WTC11 (cell line): ENCODE data around the gene TRIM9.

Experiments used
- ATF1 ChIP-seq: sonication (generic); formaldehyde crosslinking; IDR thresholded peaks from 2 replicates; pipeline ENCODE4 v1.8.1; 2023; ENCODE audit warnings: mild to moderate bottlenecking, moderate library complexity, missing genetic modification reagents
- NFYB ChIP-seq: sonication (generic); formaldehyde crosslinking; conservative IDR thresholded peaks from 2 replicates; pipeline ENCODE4 v1.8.0; 2022; ENCODE audit warnings: low read depth, missing genetic modification reagents
- NR2C2 ChIP-seq: sonication (generic); formaldehyde crosslinking; IDR thresholded peaks from 2 replicates; pipeline ENCODE4 v1.8.0; 2022; ENCODE audit warnings: mild to moderate bottlenecking, missing genetic modification reagents
- TEAD4 ChIP-seq: sonication (generic); formaldehyde crosslinking; IDR thresholded peaks from 2 replicates; pipeline ENCODE4 v1.8.0; 2022; ENCODE audit warnings: mild to moderate bottlenecking, missing genetic modification reagents
- ZNF121 ChIP-seq: sonication (generic); formaldehyde crosslinking; IDR thresholded peaks from 2 replicates; pipeline ENCODE4 v1.8.0; 2023; ENCODE audit warnings: missing genetic modification reagents
- TF ChIP-seq, protein P1 (sequence below): fragments of 200-600 bp; IDR thresholded peaks from 2 replicates; pipeline ENCODE4 v1.8.0; 2022; ENCODE audit warnings: antibody characterized with exemption

- TF ChIP-seq ZNF121 (CRISPR knock-in tag), result no peak
- TF ChIP-seq NR2C2 (CRISPR knock-in tag), result no peak
- TF ChIP-seq, protein P1, sequence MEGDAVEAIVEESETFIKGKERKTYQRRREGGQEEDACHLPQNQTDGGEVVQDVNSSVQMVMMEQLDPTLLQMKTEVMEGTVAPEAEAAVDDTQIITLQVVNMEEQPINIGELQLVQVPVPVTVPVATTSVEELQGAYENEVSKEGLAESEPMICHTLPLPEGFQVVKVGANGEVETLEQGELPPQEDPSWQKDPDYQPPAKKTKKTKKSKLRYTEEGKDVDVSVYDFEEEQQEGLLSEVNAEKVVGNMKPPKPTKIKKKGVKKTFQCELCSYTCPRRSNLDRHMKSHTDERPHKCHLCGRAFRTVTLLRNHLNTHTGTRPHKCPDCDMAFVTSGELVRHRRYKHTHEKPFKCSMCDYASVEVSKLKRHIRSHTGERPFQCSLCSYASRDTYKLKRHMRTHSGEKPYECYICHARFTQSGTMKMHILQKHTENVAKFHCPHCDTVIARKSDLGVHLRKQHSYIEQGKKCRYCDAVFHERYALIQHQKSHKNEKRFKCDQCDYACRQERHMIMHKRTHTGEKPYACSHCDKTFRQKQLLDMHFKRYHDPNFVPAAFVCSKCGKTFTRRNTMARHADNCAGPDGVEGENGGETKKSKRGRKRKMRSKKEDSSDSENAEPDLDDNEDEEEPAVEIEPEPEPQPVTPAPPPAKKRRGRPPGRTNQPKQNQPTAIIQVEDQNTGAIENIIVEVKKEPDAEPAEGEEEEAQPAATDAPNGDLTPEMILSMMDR, result no peak
- no peak for TF ChIP-seq NFYB
- no peak for TF ChIP-seq TEAD4 (CRISPR knock-in tag)
- no peak for TF ChIP-seq ATF1 (CRISPR knock-in tag)
These were observed 157.6 kb downstream of the TRIM9 start for GRCh38 chr14:50937325-50937724.
